Measurements from ENCODE around the gene ZMYND8.

Gene ZMYND8

DNA sequence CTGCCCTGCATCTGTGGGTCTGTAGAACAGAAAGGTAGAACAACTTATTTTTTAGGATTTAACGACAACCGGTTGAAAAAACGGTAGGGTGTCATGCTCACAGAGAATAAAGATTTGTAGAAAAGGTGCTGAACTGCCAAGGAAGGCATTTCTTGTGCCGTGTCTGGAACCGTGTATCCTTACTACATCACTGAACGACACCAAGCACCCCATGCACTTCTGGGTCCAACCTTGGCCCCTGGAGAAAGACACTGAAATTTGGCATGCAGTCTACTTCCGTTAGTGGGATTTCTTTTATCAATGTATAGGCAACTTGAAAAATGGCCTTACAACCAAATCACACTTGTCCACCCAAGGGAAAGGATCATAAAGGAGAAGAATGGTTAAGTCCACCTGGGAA, 145.5 kb downstream of the ZMYND8 start:
- ChIA-PET CTCF (interaction anchor here (0.5 to 1.7 kb wide), 2 partner anchors 173 to 456 kb away, joined by 3 to 9 read pairs; no protein-coding TSS in a partner anchor), POLR2A (no interaction called here)
- H3K4me1 ChIP-seq (ENCODE audit: control insufficient read depth, insufficient read depth, low read length) = no peaks in the 10 kb centered on the region
- no peak overlapping the region for H3K4me3 ChIP-seq (ENCODE audit: low read depth, low read length)
- H3K9me3 ChIP-seq (ENCODE audit: control insufficient read depth, insufficient read depth, low read depth, low read length) = no peaks in the 10 kb centered on the region
- H3K27ac ChIP-seq (ENCODE audit: extremely low read depth, low read depth, low read length) = no peak overlapping the region
- TF ChIP-seq ZNF48 (tag by site-specific recombination; IDR thresholded peaks at IDR 0.05) (no peak), ZNF2 (tag by site-specific recombination; IDR thresholded peaks at IDR 0.05) (no peak), ZNF157 (tag by site-specific recombination; IDR thresholded peaks at IDR 0.05) (peak; percentile 92), ZNF530 (tag by site-specific recombination; IDR thresholded peaks at IDR 0.05; ENCODE audit: low read depth) (no peak)
- H3K36me3 ChIP-seq (ENCODE audit: control insufficient read depth in 2 of 2, insufficient read depth in 1 of 2, low read length in 2 of 2) = peaks cover 11 to 74% of the 10 kb centered on the region in 2 experiments; a peak in 2 of 3 replicates

- H3K27ac ChIP-seq (ENCODE audit: extremely low read depth, low read depth, low read length) = no peak overlapping the region
- TF ChIP-seq ZNF2 (tag by site-specific recombination; IDR thresholded peaks at IDR 0.05) (no peak), ZNF391 (tag by site-specific recombination; IDR thresholded peaks at IDR 0.05; ENCODE audit: borderline replicate concordance, low read depth) (no peak), ZNF645 (tag by site-specific recombination; IDR thresholded peaks at IDR 0.05) (no peak)
- H3K4me1 ChIP-seq (ENCODE audit: control insufficient read depth, insufficient read depth, low read length) = no peaks in the 10 kb centered on the region
- H3K36me3 ChIP-seq (ENCODE audit: control insufficient read depth in 2 of 2, insufficient read depth in 1 of 2, low read length in 2 of 2) = peaks cover 11 to 68% of the 10 kb centered on the region in 2 experiments; a peak in 2 of 3 replicates
- no peak overlapping the region for H3K4me3 ChIP-seq (ENCODE audit: low read depth, low read length)
- CTCF ChIA-PET = interaction anchor here (1.4 kb wide), 1 partner anchor 174 kb away, joined by 5 read pairs; no protein-coding TSS in a partner anchor
- POLR2A ChIA-PET = no interaction called here
- H3K9me3 ChIP-seq (ENCODE audit: control insufficient read depth, insufficient read depth, low read depth, low read length) = no peaks in the 10 kb centered on the region
Measured at GRCh38 chr20:47210470-47210869, 146.0 kb downstream of the ZMYND8 start.

DNA sequence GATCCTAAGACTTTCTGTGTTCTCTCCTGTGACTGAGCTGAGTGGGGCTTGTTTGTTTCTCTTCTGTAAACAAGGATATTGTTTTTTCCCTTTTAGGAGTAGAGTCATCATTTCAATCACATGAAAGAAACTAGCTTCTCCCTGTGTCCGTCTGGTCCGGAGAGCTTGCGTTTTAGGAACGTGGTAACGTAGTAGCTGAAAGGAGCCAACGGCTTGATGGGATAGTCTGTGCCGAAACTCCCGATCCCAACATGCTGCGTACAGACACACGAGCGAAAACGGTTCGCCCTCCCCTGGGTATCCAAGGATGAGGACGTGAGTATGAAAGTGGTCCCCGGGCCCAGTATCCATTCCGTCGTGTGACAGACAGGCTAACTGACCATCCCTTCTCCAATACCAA, 146.5 kb downstream of the ZMYND8 start:
- ChIA-PET POLR2A (no interaction called here), CTCF (interaction anchor here (1.4 kb wide), 1 partner anchor 174 kb away, joined by 5 read pairs; no protein-coding TSS in a partner anchor)
- no peaks in the 10 kb centered on the region for H3K4me1 ChIP-seq (ENCODE audit: control insufficient read depth, insufficient read depth, low read length)
- peaks cover 6 to 66% of the 10 kb centered on the region in 2 experiments; a peak in 2 of 3 replicates for H3K36me3 ChIP-seq (ENCODE audit: control insufficient read depth in 2 of 2, insufficient read depth in 1 of 2, low read length in 2 of 2)
- no peak overlapping the region for H3K4me3 ChIP-seq (ENCODE audit: low read depth, low read length)
- H3K9me3 ChIP-seq (ENCODE audit: control insufficient read depth, insufficient read depth, low read depth, low read length) = no peaks in the 10 kb centered on the region
- H3K27ac ChIP-seq (ENCODE audit: extremely low read depth, low read depth, low read length) = no peak overlapping the region
- TF ChIP-seq ZNF658 (tag by site-specific recombination; IDR thresholded peaks at IDR 0.05) (no peak), SCRT1 (tag by site-specific recombination; IDR thresholded peaks at IDR 0.05; ENCODE audit: borderline replicate concordance) (no peak), ZBTB8A (tag by site-specific recombination; IDR thresholded peaks at IDR 0.05) (no peak), HIC1 (tag by site-specific recombination; IDR thresholded peaks at IDR 0.05) (no peak), ZNF157 (tag by site-specific recombination; IDR thresholded peaks at IDR 0.05) (no peak), ZNF837 (tag by site-specific recombination; IDR thresholded peaks at IDR 0.05) (no peak), IKZF3 (tag by site-specific recombination; IDR thresholded peaks at IDR 0.05) (no peak), ZFP3 (tag by site-specific recombination; IDR thresholded peaks at IDR 0.05; ENCODE audit: low read depth) (no peak), ZBTB49 (tag by site-specific recombination; IDR thresholded peaks at IDR 0.05; ENCODE audit: low read depth) (no peak), ZNF76 (tag by site-specific recombination; IDR thresholded peaks at IDR 0.05; ENCODE audit: borderline replicate concordance, low read depth) (no peak), GFI1B (tag by site-specific recombination; IDR thresholded peaks at IDR 0.05) (no peak)
- TF ChIP-seq, protein P1, sequence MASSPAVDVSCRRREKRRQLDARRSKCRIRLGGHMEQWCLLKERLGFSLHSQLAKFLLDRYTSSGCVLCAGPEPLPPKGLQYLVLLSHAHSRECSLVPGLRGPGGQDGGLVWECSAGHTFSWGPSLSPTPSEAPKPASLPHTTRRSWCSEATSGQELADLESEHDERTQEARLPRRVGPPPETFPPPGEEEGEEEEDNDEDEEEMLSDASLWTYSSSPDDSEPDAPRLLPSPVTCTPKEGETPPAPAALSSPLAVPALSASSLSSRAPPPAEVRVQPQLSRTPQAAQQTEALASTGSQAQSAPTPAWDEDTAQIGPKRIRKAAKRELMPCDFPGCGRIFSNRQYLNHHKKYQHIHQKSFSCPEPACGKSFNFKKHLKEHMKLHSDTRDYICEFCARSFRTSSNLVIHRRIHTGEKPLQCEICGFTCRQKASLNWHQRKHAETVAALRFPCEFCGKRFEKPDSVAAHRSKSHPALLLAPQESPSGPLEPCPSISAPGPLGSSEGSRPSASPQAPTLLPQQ (tag by site-specific recombination; IDR thresholded peaks at IDR 0.05) = no peak
- TF ChIP-seq, protein P2, sequence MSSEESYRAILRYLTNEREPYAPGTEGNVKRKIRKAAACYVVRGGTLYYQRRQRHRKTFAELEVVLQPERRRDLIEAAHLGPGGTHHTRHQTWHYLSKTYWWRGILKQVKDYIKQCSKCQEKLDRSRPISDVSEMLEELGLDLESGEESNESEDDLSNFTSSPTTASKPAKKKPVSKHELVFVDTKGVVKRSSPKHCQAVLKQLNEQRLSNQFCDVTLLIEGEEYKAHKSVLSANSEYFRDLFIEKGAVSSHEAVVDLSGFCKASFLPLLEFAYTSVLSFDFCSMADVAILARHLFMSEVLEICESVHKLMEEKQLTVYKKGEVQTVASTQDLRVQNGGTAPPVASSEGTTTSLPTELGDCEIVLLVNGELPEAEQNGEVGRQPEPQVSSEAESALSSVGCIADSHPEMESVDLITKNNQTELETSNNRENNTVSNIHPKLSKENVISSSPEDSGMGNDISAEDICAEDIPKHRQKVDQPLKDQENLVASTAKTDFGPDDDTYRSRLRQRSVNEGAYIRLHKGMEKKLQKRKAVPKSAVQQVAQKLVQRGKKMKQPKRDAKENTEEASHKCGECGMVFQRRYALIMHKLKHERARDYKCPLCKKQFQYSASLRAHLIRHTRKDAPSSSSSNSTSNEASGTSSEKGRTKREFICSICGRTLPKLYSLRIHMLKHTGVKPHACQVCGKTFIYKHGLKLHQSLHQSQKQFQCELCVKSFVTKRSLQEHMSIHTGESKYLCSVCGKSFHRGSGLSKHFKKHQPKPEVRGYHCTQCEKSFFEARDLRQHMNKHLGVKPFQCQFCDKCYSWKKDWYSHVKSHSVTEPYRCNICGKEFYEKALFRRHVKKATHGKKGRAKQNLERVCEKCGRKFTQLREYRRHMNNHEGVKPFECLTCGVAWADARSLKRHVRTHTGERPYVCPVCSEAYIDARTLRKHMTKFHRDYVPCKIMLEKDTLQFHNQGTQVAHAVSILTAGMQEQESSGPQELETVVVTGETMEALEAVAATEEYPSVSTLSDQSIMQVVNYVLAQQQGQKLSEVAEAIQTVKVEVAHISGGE (tag by site-specific recombination; conservative IDR thresholded peaks at IDR 0.05; ENCODE audit: low read depth) = no peak

Data from HEK293 (cell line).